Measurements from ENCODE around the gene CFAP74.

- TF ChIP-seq CTCF (IDR thresholded peaks at IDR 0.05; ENCODE audit: borderline replicate concordance, extremely low read depth, low read length, poor library complexity, severe bottlenecking) (no peak), EZH2 (IDR thresholded peaks at IDR 0.05; ENCODE audit: borderline replicate concordance, low read depth, low read length, severe bottlenecking) (no peak)
Observed at GRCh38 chr1:1978108-1978507, 25.5 kb downstream of the CFAP74 start.

All from DND-41 (cell line).